Measurements from ENCODE around the gene TBXAS1.
"Not testable (repeated sequence)": the region's sequence is repeated elsewhere in the genome, so short reads cannot be mapped to it uniquely, and the experiment has no call there.

TBXAS1 gene

GRCh38 chr7:139840776-139841175, 11.7 kb downstream of the TBXAS1 start:
- ATAC-seq (no peak), DNase-seq (ENCODE audit: low spot score in 2 of 2) (no peak)
- Mint-ChIP-seq H3K9me3 (peaks cover 8% of the 10 kb centered on the region), H3K4me1 (peaks cover 15% of the 10 kb centered on the region), H3K27ac (no peak overlapping the region), H3K4me3 (no peak overlapping the region), H3K36me3 (no peaks in the 10 kb centered on the region)

DNA sequence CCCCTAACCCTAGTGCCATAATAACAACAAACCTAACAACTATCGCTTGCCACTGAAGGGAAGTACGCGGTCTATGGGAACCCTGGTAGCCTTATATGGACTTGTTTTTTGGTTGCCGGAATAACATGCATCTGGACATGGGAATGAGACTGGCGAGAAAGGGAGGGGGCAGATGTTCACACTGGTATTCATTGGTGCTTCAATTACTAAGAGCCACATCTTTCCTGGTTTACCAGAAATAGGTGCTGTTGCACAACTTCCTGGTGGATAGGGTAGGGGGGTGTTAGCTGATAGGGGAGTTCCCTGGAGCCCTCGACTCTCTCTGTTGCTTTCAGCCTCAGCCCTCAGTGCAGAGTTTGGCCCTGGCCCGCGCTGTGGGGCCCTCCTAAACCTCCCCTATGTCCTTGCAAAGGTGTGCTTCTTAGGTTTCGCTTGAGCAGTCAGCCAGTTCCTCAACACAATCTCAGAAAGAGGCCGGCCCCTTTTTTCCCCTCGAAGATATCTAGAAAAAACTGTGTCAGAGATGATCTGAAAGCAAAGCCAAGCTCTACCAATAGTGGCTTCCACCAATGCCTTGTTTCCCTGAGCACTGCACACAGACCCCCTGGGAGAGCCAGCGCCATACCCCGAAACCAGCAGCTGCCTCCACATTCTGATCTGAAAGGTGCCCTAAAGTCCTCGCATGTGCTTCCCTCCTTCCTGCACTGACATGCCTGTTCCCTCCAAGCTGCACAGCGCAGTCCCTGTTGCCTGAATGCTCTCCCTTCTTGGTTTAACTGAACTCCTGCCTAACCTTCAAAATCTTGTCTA, 13.5 kb downstream of the TBXAS1 start:
- no peak overlapping the region for H3K4me3 Mint-ChIP-seq
- H3K36me3 Mint-ChIP-seq, result no peaks in the 10 kb centered on the region
- no peak overlapping the region for H3K27ac Mint-ChIP-seq
- DNase-seq (ENCODE audit: low spot score in 2 of 2) (no peak), ATAC-seq (no peak)
- peaks cover 15% of the 10 kb centered on the region for H3K4me1 Mint-ChIP-seq
- peaks cover 2% of the 10 kb centered on the region for H3K9me3 Mint-ChIP-seq

DNA sequence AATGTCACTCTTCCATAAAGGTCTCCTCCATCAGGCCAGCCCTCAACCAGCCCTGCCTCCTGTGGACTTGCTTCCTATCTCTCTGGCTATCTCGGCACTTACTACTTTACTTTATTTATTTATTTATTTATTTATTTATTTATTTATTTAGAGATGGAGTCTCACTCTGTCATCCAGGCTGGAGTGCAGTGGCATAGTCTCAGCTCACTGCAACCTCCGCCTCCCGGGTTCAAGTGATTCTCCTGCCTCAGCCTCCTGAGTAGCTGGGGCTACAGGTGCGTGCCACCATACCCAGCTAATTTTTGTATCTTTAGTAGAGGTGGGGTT, 14.1 kb downstream of the TBXAS1 start:
- H3K36me3 Mint-ChIP-seq; ATAC-seq; H3K9me3 Mint-ChIP-seq; H3K27ac Mint-ChIP-seq; H3K4me3 Mint-ChIP-seq; DNase-seq (ENCODE audit: low spot score in 2 of 2): not testable (repeated sequence)
- peaks cover 15% of the 10 kb centered on the region for H3K4me1 Mint-ChIP-seq

- no peak overlapping the region for H3K27ac Mint-ChIP-seq
Measured at GRCh38 chr7:139844779-139845442, 15.8 kb downstream of the TBXAS1 start.

GRCh38 chr7:139845443-139845805, 16.4 kb downstream of the TBXAS1 start:
- Mint-ChIP-seq H3K4me3 (no peak overlapping the region), H3K4me1 (peaks cover 15% of the 10 kb centered on the region), H3K9me3 (peaks cover 3% of the 10 kb centered on the region), H3K27ac (no peak overlapping the region), H3K36me3 (no peaks in the 10 kb centered on the region)
- ATAC-seq (no peak), DNase-seq (ENCODE audit: low spot score in 2 of 2) (no peak)

More at GRCh38 chr7:139844779-139845442, 15.8 kb downstream of the TBXAS1 start:
- DNase-seq (ENCODE audit: low spot score in 2 of 2), result no peak
- Mint-ChIP-seq H3K9me3 (peaks cover 3% of the 10 kb centered on the region), H3K4me3 (no peak overlapping the region), H3K36me3 (no peaks in the 10 kb centered on the region), H3K4me1 (peaks cover 15% of the 10 kb centered on the region)
- no peak for ATAC-seq

DNA sequence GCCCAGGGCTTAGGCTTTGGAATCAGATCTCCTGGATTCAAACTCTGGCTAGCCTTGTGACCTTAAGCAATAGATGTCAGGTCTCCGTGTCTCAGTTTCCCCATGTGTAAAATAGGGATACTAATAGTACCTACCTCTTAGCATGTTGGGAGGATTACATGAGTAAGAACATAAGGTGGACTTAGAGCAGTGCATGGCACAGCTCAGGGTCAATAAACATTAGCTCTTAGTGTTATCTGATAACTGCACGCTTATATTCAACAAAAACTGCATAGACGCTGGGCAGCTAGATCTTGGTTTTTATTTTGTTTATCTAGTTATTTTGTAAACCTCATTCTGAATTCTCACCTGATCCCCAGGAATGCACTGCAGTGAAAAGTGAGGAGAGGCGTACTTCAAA, 17.2 kb downstream of the TBXAS1 start:
- peaks cover 3% of the 10 kb centered on the region for H3K9me3 Mint-ChIP-seq
- no peak overlapping the region for H3K4me3 Mint-ChIP-seq
- no peak for DNase-seq (ENCODE audit: low spot score in 2 of 2)
- peaks cover 15% of the 10 kb centered on the region for H3K4me1 Mint-ChIP-seq
- ATAC-seq, result no peak
- H3K36me3 Mint-ChIP-seq, result no peaks in the 10 kb centered on the region
- H3K27ac Mint-ChIP-seq, result no peak overlapping the region

GRCh38 chr7:139848274-139848673, 19.2 kb downstream of the TBXAS1 start:
- no peak for DNase-seq (ENCODE audit: low spot score in 2 of 2)
- H3K9me3 Mint-ChIP-seq, result peaks cover 3% of the 10 kb centered on the region

DNA sequence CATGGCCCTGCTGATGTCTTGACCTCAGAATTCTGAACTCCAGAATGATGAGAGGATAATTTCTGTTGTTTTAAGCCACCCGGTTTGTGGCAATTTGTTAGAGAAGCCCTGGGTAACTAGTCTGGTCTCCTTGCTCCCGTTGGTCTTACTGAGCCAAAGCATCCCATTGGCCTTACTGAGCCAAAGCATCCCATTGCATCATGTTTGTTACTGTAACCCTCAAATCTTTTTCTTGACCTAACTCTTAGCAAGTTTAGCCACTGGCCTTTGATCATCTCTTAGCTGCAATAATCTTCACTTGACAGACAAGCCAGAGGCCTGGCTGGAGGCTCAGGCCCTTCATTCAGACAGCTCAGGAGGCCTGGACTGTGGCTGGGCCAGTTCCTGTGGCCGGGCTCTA, 21.8 kb downstream of the TBXAS1 start:
- H3K9me3 Mint-ChIP-seq, result peaks cover 3% of the 10 kb centered on the region
- ATAC-seq, result no peak
- no peak for DNase-seq (ENCODE audit: low spot score in 2 of 2)

More at GRCh38 chr7:139848274-139848673, 19.2 kb downstream of the TBXAS1 start:
- H3K36me3 Mint-ChIP-seq, result no peaks in the 10 kb centered on the region
- ATAC-seq, result no peak
- H3K27ac Mint-ChIP-seq, result no peak overlapping the region
- H3K4me3 Mint-ChIP-seq, result no peak overlapping the region
- peaks cover 9% of the 10 kb centered on the region for H3K4me1 Mint-ChIP-seq

DNA sequence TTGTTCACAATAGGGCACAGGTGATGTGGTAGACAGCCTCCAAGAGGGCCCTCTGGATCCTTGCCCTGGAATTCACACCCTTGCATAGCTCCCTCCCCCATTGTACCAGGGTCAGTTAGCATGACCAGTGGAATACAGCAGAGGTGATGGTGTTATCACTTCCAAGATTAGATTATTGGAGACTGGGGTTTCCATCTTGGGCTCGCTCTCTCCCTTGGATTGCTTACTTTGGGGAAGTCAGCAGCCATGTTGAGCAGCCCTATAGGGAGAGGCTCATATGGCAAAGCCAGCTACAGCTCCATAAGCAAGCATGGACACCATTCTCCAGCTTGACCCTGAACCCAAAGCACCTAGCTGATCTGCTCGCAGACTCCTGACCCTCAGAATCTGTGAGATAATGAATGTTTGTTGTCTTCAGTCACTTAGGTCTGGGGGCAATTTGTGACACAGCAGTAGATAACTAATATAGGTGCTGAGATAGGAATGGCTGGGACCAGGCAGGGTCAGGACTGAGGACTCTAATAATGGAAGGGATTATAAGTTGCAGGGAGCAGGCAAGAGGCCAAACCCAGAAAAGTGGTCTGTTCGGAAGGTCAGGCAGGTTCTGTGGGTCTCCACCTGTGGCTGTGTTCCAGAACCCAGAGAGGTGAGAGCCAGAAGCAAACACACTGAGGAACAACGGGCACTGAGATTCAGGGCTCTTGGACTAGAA, 22.9 kb downstream of the TBXAS1 start:
- Mint-ChIP-seq H3K27ac (no peak overlapping the region), H3K36me3 (no peaks in the 10 kb centered on the region), H3K9me3 (peaks cover 3% of the 10 kb centered on the region), H3K4me3 (no peak overlapping the region), H3K4me1 (peaks cover 19% of the 10 kb centered on the region)
- no peak for ATAC-seq
- DNase-seq (ENCODE audit: low spot score in 2 of 2), result no peak

More for the DNA sequence above, 21.8 kb downstream of the TBXAS1 start:
- Mint-ChIP-seq H3K4me1 (peaks cover 19% of the 10 kb centered on the region), H3K27ac (no peak overlapping the region), H3K4me3 (no peak overlapping the region), H3K36me3 (no peaks in the 10 kb centered on the region)

- H3K9me3 Mint-ChIP-seq, result peaks cover 2% of the 10 kb centered on the region
- ATAC-seq (no peak), DNase-seq (ENCODE audit: low spot score in 2 of 2) (no peak)
- no peak overlapping the region for H3K27ac Mint-ChIP-seq
- peaks cover 19% of the 10 kb centered on the region for H3K4me1 Mint-ChIP-seq
- H3K36me3 Mint-ChIP-seq, result no peaks in the 10 kb centered on the region
- no peak overlapping the region for H3K4me3 Mint-ChIP-seq
Measured at GRCh38 chr7:139852482-139852845, 23.4 kb downstream of the TBXAS1 start.

DNA sequence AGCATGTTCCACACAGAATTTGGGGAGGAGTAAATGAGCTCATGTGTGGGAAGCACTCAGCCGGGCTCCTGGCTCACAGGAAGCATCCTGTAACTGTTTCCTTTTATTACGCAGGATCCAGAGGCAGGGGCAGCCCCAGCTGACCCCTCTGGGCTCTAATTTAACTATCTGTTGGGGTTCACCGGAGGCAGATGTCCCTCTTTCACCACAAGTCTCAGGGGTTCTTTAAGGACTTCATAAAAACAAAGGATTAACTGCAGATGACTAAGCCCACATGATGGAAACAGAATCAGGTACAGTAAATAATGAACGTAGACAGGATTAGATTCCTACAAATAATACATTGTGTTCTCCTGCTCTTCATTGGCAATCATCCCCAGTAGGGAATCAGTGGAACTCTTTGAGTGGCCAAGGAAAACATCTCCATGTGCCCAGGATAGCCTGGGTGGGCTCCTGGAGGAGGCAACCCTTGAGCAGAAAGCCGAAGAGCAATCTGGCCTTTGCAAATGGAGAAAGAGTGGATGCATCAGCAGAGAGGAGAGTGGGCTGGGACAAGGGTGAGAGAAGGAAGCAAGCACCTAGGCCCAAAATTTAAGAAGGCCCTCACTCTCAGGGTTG, 24.6 kb downstream of the TBXAS1 start:
- no peak for ATAC-seq
- H3K36me3 Mint-ChIP-seq, result no peaks in the 10 kb centered on the region
- H3K4me3 Mint-ChIP-seq, result no peak overlapping the region
- no peak for DNase-seq (ENCODE audit: low spot score in 2 of 2)
- no peak overlapping the region for H3K27ac Mint-ChIP-seq
- peaks cover 19% of the 10 kb centered on the region for H3K4me1 Mint-ChIP-seq
- H3K9me3 Mint-ChIP-seq, result no peaks in the 10 kb centered on the region

DNA sequence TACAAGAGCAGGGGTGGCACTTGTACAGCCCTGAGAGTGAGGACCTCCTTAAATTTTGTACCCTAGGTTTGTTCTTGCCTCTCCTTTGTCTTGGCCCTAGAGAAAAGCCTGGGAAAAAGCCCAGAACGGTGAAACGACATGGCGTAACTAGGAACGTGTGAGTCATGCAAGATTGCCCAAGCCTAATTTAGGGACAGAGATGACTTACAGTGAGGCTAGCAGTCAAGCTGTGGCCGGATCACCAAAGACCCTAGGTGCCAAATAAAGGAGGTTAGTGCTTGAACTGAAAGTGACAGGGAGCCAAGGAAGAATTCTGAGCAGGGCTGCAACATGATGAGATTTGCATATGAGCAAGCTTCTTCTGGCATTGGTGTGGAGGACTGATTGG, 25.1 kb downstream of the TBXAS1 start:
- H3K4me3 Mint-ChIP-seq, result no peak overlapping the region
- H3K27ac Mint-ChIP-seq, result peak overlapping the region; percentile 87
- ATAC-seq, result no peak
- H3K4me1 Mint-ChIP-seq, result peaks cover 19% of the 10 kb centered on the region
- H3K36me3 Mint-ChIP-seq, result no peaks in the 10 kb centered on the region
- no peak for DNase-seq (ENCODE audit: low spot score in 2 of 2)
- H3K9me3 Mint-ChIP-seq, result no peaks in the 10 kb centered on the region

GRCh38 chr7:139854803-139855497, 25.9 kb downstream of the TBXAS1 start:
- Mint-ChIP-seq H3K27ac (peak overlapping the region; percentile 87), H3K4me1 (peaks cover 19% of the 10 kb centered on the region), H3K4me3 (peak overlapping the region; percentile 29), H3K9me3 (no peaks in the 10 kb centered on the region), H3K36me3 (no peaks in the 10 kb centered on the region)
- ATAC-seq (peak; percentile 41), DNase-seq (ENCODE audit: low spot score in 2 of 2) (no peak)

DNA sequence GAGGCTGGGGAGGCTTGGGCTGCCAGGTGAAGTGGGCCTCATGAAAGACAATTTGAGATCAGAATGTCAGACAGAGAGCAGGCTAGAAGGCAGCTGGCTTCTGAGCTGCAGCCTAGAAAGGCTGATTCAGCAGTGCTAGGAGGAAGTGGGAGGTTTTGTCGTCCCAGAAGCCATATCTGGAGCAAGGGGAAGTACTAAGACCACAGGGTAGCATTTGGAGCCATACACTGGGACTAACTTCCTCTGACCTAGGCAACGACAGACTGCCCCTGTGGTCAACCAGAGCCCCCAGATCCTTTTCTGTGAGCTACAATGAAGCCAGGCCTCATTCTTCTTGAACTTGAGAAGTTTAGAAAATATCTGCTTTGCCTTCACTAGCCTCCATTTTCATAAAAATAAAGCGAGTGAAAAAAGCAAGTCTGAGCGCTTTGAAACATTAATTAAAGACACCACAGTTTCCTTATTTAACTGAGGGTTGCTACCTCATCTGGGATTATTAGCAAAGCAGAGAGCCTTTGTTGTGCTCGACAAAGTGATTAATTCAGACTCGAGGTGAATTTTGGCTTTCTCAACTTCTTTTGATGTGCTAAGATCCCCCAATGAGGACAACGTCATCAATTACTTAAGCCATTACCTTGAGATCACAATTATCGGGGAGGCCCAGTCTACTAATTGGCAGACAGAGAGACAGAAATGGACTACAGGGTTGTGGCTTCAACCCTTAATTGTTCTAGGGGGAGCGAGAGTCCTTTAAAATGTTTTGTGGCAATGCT, 26.6 kb downstream of the TBXAS1 start:
- ATAC-seq, result peak; percentile 81
- Mint-ChIP-seq H3K4me3 (peak overlapping the region; percentile 29), H3K4me1 (peaks cover 19% of the 10 kb centered on the region), H3K9me3 (no peaks in the 10 kb centered on the region), H3K27ac (peak overlapping the region; percentile 87), H3K36me3 (no peaks in the 10 kb centered on the region)
- DNase-seq (ENCODE audit: low spot score in 2 of 2), result peak in 1 of 2 donors; percentile 12

Measured in stimulated activated effector memory CD8-positive, alpha-beta T cell treated with anti-CD3 and anti-CD28 coated beads, Interleukin-12 subunit alpha, Interleukin-12 subunit beta, amount 100 ng/mL, for 72 hours (primary cell).